Stimulated activated CD4-positive, alpha-beta T cell treated with anti-CD3 and anti-CD28 coated beads, Interleukin-2, amount 100 ng/mL, for 4 hours (primary cell): ENCODE measurements around the gene DBP.
A peak's percentile ranks its signal among the peaks of the same experiment; 100 is the strongest.

Experiments
- DNase-seq: peaks from one replicate; pipeline ENCODE4 v3.0.0-alpha.2; 2020; ENCODE audit warnings: low read depth

Gene DBP

GRCh38 chr19:48627201-48627864 is 9.8 kb downstream of the DBP start:
- no peak for DNase-seq

- no peak for DNase-seq
These were observed 11.3 kb downstream of the DBP start for GRCh38 chr19:48625891-48626327.

GRCh38 chr19:48624791-48625723 is 12.1 kb downstream of the DBP start:
- no peak for DNase-seq

- peak; percentile 95 for DNase-seq
These were observed 13.0 kb downstream of the DBP start for GRCh38 chr19:48624067-48624594.

- no peak for DNase-seq
These were observed 13.6 kb downstream of the DBP start for GRCh38 chr19:48623556-48624066.

- DNase-seq = no peak
These were observed 17.2 kb downstream of the DBP start for GRCh38 chr19:48619692-48620585.

GRCh38 chr19:48618916-48619691 is 18.1 kb downstream of the DBP start, which contains the start of the genes RPL18 and SPHK2:
Gene RPL18 (minus strand): TSS chr19:48619178. CDS start chr19:48619143, 35 bp downstream.
Gene SPHK2 (plus strand): TSS chr19:48619506. CDS start chr19:48620515, 1,009 bp downstream.
- peak; percentile 93 for DNase-seq

GRCh38 chr19:48618278-48618915 is 18.8 kb downstream of the DBP start:
- DNase-seq = no peak

- no peak for DNase-seq
These were observed 19.8 kb downstream of the DBP start for GRCh38 chr19:48617146-48617937.

GRCh38 chr19:48616491-48617056 is 20.6 kb downstream of the DBP start:
- DNase-seq = no peak

- DNase-seq = no peak
These were observed 21.1 kb downstream of the DBP start for GRCh38 chr19:48616041-48616436.

GRCh38 chr19:48615231-48616040 is 21.7 kb downstream of the DBP start:
- no peak for DNase-seq

GRCh38 chr19:48614436-48615230 is 22.5 kb downstream of the DBP start, which contains the start of gene FAM83E:
Gene FAM83E (minus strand): TSS chr19:48615076. CDS start chr19:48613372, 1,704 bp downstream.
- DNase-seq = no peak

GRCh38 chr19:48613852-48614435 is 23.2 kb downstream of the DBP start:
- no peak for DNase-seq

GRCh38 chr19:48613024-48613851 is 23.9 kb downstream of the DBP start:
- no peak for DNase-seq

GRCh38 chr19:48611872-48612271 is 25.3 kb downstream of the DBP start:
- no peak for DNase-seq
